Femur (tissue), 1 donor: ENCODE data around the gene KCNE4.

Experiments used
- DNase-seq: peaks from one replicate; pipeline ENCODE4 v3.0.0-alpha.2; 2017

KCNE4 gene, protein sequence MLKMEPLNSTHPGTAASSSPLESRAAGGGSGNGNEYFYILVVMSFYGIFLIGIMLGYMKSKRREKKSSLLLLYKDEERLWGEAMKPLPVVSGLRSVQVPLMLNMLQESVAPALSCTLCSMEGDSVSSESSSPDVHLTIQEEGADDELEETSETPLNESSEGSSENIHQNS

DNA sequence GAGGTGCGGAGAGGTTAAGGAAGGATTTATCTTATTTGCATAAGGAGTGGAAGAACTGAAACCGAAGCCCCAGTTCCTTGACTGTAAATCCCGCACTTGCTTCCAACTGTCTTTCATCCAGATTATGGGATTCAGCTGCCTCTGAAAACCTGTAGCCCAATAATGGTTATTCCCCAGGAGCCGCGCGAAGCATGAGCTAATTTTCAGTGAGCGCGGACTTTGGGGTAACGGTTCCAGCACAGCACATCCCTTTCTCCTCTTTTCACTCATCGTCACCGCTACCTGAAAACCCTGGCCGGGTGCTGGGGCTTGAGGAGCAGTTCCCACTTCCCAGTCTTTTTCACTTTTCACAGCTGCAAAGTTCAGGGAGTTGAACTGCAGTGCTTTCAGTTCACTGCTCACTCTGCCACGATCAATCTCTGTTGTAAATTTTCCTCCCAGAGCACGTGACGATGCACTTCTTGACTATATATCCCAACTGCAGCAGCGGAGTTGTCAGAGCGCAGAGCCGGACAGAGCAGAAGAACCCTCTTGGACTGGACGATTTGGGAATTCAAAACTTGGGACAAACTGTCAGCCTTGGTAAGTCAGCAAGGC is at the start of gene KCNE4:
TSS of gene KCNE4 (plus strand) at position 498 of the 597 bp plus-strand sequence. CDS start 641 bp downstream, outside the sequence.
- peak; percentile 78 for DNase-seq

DNA sequence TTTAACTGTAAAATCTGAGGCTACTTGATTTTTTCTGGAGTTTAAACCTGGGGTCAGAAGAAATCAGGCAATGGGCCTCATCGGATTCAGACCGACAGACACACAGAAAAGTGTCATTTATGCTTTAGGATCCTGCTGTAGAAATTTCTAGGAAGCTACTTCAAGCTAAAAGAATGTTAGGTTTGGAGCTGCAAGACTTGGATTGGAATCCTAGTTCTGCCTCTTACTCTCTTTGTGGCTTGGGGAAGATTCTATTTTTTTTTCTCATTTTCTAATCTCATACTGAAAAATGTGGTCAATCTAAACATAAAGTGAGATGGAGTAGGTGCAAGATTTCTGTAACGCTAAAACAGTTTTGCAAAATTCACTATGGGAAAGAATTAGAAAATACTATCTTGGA is 48.8 kb upstream of the KCNE4 start:
- no peak for DNase-seq

GRCh38 chr2:223005496-223005895 is 46.5 kb upstream of the KCNE4 start:
- no peak for DNase-seq

DNA sequence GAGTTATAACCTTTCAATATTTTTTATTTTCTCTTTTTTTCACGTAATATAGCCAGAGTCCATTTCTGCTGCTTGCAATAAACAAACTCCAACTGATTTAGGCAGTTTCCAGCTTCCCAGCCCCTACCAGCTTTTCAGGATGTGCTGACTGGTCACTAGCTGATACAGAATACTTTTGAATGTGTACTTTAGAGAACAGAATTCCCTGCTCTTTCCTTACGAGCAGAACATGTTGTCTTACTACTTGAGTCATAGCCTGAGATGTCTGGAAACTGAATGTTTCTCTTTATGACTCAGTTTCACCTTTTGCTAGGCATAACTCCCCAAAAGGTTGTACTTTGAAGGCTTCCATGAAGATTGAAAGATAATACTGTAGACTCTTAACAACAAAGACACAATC is 44.5 kb upstream of the KCNE4 start:
- DNase-seq, result no peak

DNA sequence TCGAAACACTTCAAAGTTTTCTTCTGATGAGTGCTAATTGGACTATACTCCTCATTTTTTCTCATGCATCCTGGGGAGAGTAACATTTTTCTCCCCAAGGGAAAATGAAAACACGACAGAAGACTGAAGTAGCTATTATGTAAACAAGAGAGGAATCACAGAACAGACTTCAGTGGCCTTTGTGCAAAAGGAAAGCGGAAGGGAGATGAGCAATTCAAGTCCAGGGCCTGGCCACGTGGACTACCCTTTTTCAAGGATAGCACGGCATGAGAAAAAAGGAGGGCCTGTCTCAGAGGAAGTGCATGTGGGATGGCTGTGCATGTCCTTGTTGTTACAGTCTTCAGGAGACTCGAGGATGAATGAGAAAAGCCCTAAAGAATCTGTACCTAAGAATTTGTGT is 43.8 kb upstream of the KCNE4 start:
- no peak for DNase-seq

DNA sequence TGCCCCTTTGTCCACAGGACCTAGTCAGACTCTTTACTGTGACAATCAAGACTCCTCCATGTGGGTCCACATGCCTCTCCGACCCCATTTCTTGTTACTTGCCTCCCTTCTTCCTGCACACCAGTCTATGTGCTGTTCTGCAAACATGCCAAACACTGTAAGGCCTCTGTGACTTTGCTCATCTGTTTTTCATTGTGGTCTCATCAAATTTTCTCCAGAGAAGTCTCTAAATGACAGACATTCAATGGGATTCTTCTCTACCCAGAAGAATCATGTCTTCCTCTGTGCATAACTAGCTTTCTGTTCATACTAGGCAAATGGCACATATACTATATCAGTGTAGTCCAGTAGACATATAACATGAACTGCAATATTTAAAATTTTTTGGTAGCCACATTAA is 43.0 kb upstream of the KCNE4 start:
- no peak for DNase-seq

DNA sequence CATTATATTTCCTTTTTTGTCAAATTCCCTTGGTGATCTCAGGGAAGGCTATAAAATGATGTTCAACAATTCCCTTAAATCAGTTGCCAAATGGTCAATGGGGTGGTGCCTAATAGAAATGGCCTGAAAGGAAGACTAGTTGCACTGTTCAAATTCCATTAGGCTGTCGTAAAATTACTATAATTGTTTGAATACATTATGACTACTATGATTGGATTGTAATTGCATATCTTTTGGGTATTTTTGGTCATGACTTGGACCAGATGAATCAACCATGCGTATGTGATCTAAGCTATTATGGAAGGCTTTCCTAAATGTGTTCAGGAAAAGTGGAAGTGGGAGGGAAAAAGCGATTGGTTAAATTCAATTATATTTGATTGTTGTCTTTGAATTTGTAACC is 41.3 kb upstream of the KCNE4 start:
- DNase-seq, result no peak

DNA sequence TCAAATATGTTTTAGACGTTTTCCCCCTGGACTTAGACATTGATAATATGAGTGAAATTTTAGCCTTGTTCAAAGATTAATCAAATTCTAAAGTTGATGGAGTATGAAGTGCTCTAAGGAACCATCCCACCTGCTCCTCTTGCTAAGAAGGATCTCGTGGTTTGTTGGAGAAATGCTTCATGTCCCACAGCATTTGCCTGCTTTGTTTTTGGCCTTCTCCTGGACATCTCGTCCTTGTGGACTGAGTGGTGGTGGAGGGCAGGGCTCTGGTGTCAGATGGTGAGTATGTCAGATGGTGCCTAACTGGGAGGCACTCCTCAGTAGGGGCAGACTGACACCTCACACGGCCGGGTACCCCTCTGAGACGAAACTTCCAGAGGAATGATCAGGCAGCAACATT is 39.7 kb upstream of the KCNE4 start:
- no peak for DNase-seq

- DNase-seq, result no peak
Measured at GRCh38 chr2:223019390-223019930, 32.5 kb upstream of the KCNE4 start.

GRCh38 chr2:223019987-223020717 is 31.8 kb upstream of the KCNE4 start:
- DNase-seq, result no peak

- DNase-seq, result no peak
Measured at GRCh38 chr2:223020971-223021675, 30.9 kb upstream of the KCNE4 start.

- no peak for DNase-seq
Measured at GRCh38 chr2:223026357-223027110, 25.5 kb upstream of the KCNE4 start.

DNA sequence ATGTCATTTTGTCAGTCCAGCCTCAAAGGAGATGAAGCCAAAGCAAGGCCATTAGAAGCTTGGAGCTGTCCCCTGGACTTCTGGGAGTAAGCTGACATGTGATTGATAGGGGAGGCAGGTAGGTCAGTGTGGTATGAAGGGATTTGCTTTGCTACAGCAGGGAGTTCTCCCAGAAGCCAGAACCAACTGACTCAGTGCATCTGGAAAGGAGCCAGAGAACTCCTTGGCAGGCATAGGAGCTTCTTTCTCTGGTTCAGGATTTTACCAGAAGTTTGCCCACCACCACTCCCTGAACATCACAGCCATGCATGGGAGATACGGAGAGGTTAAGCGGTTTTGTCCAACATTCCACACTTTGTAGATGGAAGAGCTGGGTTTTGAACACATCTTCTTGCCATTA is 24.5 kb upstream of the KCNE4 start:
- no peak for DNase-seq

- DNase-seq, result no peak
Measured at GRCh38 chr2:223029287-223029686, 22.7 kb upstream of the KCNE4 start.

GRCh38 chr2:223032187-223033142 is 19.5 kb upstream of the KCNE4 start:
- DNase-seq, result no peak

DNA sequence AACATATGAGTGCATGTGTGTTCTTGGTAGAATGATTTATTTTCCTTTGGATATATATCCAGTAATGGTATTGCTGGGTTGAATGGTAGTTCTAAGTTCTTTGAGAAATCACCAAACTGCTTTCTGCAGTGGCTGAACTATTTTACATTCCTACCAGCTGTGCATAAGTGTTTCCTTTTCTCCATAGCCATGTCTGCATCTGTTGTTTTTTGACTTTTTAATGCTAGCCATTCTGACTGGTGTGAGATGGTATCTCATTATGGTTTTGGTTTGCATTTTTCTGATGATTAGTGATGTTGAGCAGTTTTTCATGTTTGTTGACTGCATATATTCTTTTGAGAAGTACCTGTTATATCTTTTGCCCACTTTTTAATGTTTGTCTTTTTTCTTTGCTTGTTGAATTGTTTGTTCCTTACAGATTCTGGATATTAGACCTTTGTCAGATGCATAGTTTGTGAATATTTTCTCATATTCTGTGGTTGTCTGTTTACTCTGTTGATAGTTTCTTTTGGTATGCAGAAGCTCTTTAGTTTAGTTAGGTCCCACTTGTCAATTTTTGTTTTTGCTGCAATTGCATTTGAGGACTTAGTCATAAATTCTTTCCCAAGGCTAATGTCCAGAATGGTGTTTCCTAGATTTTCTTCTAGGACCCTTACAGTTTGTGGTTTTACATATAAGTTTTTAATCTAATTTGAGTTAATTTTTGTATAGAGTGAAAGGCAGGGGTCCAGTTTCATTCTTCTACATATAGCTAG is 17.6 kb upstream of the KCNE4 start:
- no peak for DNase-seq

GRCh38 chr2:223036790-223037444 is 15.1 kb upstream of the KCNE4 start:
- DNase-seq, result no peak

GRCh38 chr2:223037445-223037800 is 14.6 kb upstream of the KCNE4 start:
- DNase-seq, result no peak

DNA sequence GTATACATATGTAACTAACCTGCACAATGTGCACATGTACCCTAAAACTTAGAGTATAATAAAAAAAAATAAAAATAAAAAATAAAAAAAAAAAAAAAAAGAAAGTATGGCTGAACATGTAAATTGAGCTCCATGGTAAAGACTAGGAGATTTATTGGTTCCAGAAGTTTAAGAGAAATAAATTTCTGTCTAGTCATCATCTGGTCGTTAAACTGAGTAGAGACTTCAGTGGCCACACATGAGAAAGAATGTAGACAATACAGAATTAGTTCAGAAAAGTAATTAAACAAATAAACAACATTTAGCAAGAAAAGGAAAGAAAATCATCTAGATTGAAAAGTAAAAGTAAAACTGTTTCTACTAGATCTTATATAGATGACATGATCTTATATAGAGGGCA is 12.4 kb upstream of the KCNE4 start:
- no peak for DNase-seq

DNA sequence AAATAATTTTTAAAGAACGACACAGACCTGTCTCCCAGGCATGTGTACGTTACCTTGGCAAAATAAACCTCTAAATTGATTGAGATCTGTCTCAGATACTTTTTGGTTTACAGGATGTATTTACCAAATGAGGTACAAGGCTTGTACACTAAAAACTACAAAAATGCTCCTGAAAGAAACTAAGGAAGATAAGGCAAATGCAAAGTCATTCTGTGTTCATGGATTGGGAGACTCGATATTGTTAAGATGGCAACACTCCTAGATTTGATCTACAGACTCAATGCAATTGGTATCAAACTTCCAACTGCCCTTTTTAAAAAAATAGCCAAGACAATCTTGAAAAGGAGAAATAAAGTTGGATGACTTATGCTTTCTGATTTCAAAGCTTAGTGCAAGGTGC is 11.5 kb upstream of the KCNE4 start:
- no peak for DNase-seq
